Tibial nerve (tissue), 4 donors: ENCODE data around the gene POLR1C. TPM values are rescaled to one million over a fixed set of nuclear protein-coding genes. Genes with fewer than 3 reads are reported as not detected.

Source experiments
- DNase-seq, 2 donors: peaks; one replicate each; pipeline ENCODE4 v3.0.0-alpha.2; 2019; ENCODE audit warnings: low spot score in 2 of 2
- H3K27ac ChIP-seq, 4 donors: fragments of 200-600 bp; sonication (generic) in 3 of 4; one replicate each; pipeline ENCODE4 v1.5.1; 2017 to 2019; ENCODE audit warnings: mild to moderate bottlenecking in 1 of 4
- H3K27me3 ChIP-seq, 2 donors: fragments of 200-600 bp; sonication (generic) in 1 of 2; one replicate each; pipeline versions ENCODE4 v1.5.1 to v1.6.0; 2017 to 2019
- H3K36me3 ChIP-seq, 3 donors: fragments of 200-600 bp; sonication (generic); one replicate each; pipeline ENCODE4 v1.5.1; 2018 to 2019
- H3K4me1 ChIP-seq, 4 donors: fragments of 200-600 bp; sonication (generic) in 3 of 4; one replicate each; pipeline ENCODE4 v1.5.1; 2017 to 2019
- H3K4me3 ChIP-seq, 4 donors: fragments of 200-600 bp; sonication (generic) in 3 of 4; one replicate each; pipeline ENCODE4 v1.5.1; 2017 to 2019; ENCODE audit warnings: mild to moderate bottlenecking in 1 of 4, moderate library complexity in 1 of 4
- H3K9me3 ChIP-seq, 4 donors: fragments of 200-600 bp; sonication (generic) in 3 of 4; one replicate each; pipeline ENCODE4 v1.5.1; 2017 to 2019
- CTCF ChIP-seq, 5 experiments: fragments of 200-600 bp in 3 of 5; fragments of 450-650 bp in 2 of 5; sonication (generic) in 3 of 5; IDR thresholded peaks; one replicate each; pipeline ENCODE4 v1.5.1; 2016 to 2019; ENCODE audit warnings: antibody characterized with exemption in 5 of 5, mild to moderate bottlenecking in 3 of 5, moderate library complexity in 2 of 5
- EP300 ChIP-seq, 2 donors: sonication (generic); formaldehyde crosslinking; IDR thresholded peaks; one replicate each; pipeline ENCODE4 v1.6.1; 2017; ENCODE audit warnings: antibody characterized with exemption in 2 of 2, mild to moderate bottlenecking in 1 of 2
- POLR2A ChIP-seq, 2 donors: fragments of 450-650 bp; IDR thresholded peaks; one replicate each; pipeline ENCODE4 v1.6.1; 2017; ENCODE audit warnings: antibody characterized with exemption in 2 of 2, mild to moderate bottlenecking in 2 of 2, moderate library complexity in 2 of 2
- WGBS, 2 donors: methylation state at CpG; one replicate each; pipeline ENCODE4 v1.1.5; 2018; 5-methylcytosine and 5-hydroxymethylcytosine counted together
- total RNA-seq, 4 donors: library from RNA; depleted of rRNA; stranded (reverse); fragments of >200 nt; gene quantifications; one replicate each; pipeline ENCODE4 v1.1.0, GENCODE V29; 2016

POLR1C gene
- total RNA-seq, 4 donors from 2014 or later, result 24.5 to 45.5 (median 29.7) TPM

- Histone ChIP-seq H3K27ac (no peak overlapping the region), H3K4me3 (no peak overlapping the region), H3K4me1 (peaks cover 0 to 32% (median 11%) of the 10 kb centered on the region in 4 donors), H3K27me3 (no peaks in the 10 kb centered on the region), H3K36me3 (peaks cover 0 to 58% (median 19%) of the 10 kb centered on the region in 3 donors), H3K9me3 (no peaks in the 10 kb centered on the region)
- WGBS, 2 donors, result 58 to 67% methylated on average over 7 to 8 of the region's 8 CpGs
- DNase-seq, result no peak
- TF ChIP-seq POLR2A (IDR thresholded peaks at IDR 0.05), result no peak
- no peak for TF ChIP-seq CTCF (IDR thresholded peaks at IDR 0.05)
- TF ChIP-seq EP300 (IDR thresholded peaks at IDR 0.05), result no peak
Observed at GRCh38 chr6:43508481-43509141, 8.3 kb upstream of the POLR1C start.

GRCh38 chr6:43509142-43509983, 7.5 kb upstream of the POLR1C start:
- Histone ChIP-seq H3K27me3 (no peaks in the 10 kb centered on the region), H3K4me3 (peak overlapping the region; percentile 56 to 91 (median 64)), H3K27ac (peak overlapping the region in 2 of 4 donors; percentile 71 to 81), H3K9me3 (no peaks in the 10 kb centered on the region), H3K4me1 (peaks cover 0 to 37% (median 11%) of the 10 kb centered on the region in 4 donors), H3K36me3 (peaks cover 0 to 58% (median 23%) of the 10 kb centered on the region in 3 donors)
- no peak for DNase-seq
- WGBS, 2 donors, result 13 to 29% methylated on average over 19 to 37 of the region's 69 CpGs
- no peak for TF ChIP-seq EP300 (IDR thresholded peaks at IDR 0.05)
- TF ChIP-seq POLR2A (IDR thresholded peaks at IDR 0.05), result no peak
- TF ChIP-seq CTCF (IDR thresholded peaks at IDR 0.05), result no peak

- WGBS, 2 donors, result 4% methylated on average over 37 to 72 of the region's 96 CpGs
- no peaks in the 10 kb centered on the region for H3K27me3 ChIP-seq
- peak within 1 kb of the TSS; percentile 56 to 91 (median 64) for H3K4me3 ChIP-seq
- no peaks in the 10 kb centered on the region for H3K9me3 ChIP-seq
- TF ChIP-seq POLR2A (IDR thresholded peaks at IDR 0.05) (peak in 1 of 2 donors; percentile 46), EP300 (IDR thresholded peaks at IDR 0.05) (peak in 1 of 2 donors; percentile 44), CTCF (IDR thresholded peaks at IDR 0.05) (no peak)
- peaks cover 0 to 46% (median 15%) of the 10 kb centered on the region in 4 donors for H3K4me1 ChIP-seq
- H3K36me3 ChIP-seq, result peaks cover 0 to 57% (median 27%) of the 10 kb centered on the region in 3 donors
- peak within 1 kb of the TSS in 3 of 4 donors; percentile 64 to 81 (median 71) for H3K27ac ChIP-seq
- DNase-seq, result peak; percentile 65 to 76
Observed at GRCh38 chr6:43509984-43510826, 6.7 kb upstream of the POLR1C start, which contains the start of gene LRRC73. Gene LRRC73 (minus strand): TSS chr6:43510346. CDS start chr6:43509785, 561 bp downstream.

DNA sequence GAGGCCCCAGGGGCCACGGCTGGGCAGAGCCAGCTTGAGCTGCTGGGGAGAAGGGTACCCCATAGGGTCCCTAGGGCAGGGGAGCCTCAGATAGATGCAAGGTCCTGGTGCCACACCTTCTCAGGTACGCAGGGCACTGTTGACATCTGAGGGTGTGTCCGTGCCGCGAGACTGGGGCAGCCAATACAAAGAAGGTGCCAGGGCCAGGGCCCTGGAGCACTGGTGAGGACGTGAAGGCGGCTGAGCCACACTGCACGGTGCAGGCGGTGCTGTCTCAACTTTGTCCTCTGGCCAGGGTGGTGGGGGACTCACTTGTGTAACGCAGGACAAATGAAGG, 6.1 kb upstream of the POLR1C start:
- peaks cover 0 to 52% (median 21%) of the 10 kb centered on the region in 4 donors for H3K4me1 ChIP-seq
- no peak for DNase-seq
- TF ChIP-seq CTCF (IDR thresholded peaks at IDR 0.05) (no peak), POLR2A (IDR thresholded peaks at IDR 0.05) (no peak), EP300 (IDR thresholded peaks at IDR 0.05) (no peak)
- H3K27ac ChIP-seq, result peak overlapping the region in 3 of 4 donors; percentile 64 to 81 (median 71)
- WGBS, 2 donors, result 85 to 90% methylated on average over 8 to 9 of the region's 10 CpGs
- no peaks in the 10 kb centered on the region for H3K9me3 ChIP-seq
- H3K4me3 ChIP-seq, result peak overlapping the region; percentile 56 to 91 (median 64)
- H3K27me3 ChIP-seq, result no peaks in the 10 kb centered on the region
- H3K36me3 ChIP-seq, result peaks cover 0 to 57% (median 31%) of the 10 kb centered on the region in 3 donors
